GM12878 (cell line): ENCODE measurements around the gene UBE3D. TPM values are rescaled to one million over a fixed set of nuclear protein-coding genes. Genes with fewer than 3 reads are reported as not detected.

ENCODE experiments used
- JUND ChIP-seq: IDR thresholded peaks from 2 replicates; pipeline ENCODE4 v1.6.1; 2012; ENCODE audit warnings: low read depth, mild to moderate bottlenecking, low read length, improper control_type of control experiment, moderate library complexity
- KAT2A ChIP-seq: conservative IDR thresholded peaks from 2 replicates; pipeline ENCODE4 v1.6.1; 2011; ENCODE audit warnings: low read depth, low read length; ENCODE audit not compliant: control insufficient read depth
- MEF2B ChIP-seq: fragments of 450-650 bp; IDR thresholded peaks from 2 replicates; pipeline ENCODE4 v1.6.1; 2018; ENCODE audit warnings: mild to moderate bottlenecking, moderate library complexity; ENCODE audit not compliant: partially characterized antibody, poor library complexity, severe bottlenecking
- SMARCA5 ChIP-seq: fragments of 450-650 bp; IDR thresholded peaks from 2 replicates; pipeline ENCODE4 v1.6.1; 2017; ENCODE audit warnings: mild to moderate bottlenecking
- TCF12 ChIP-seq: IDR thresholded peaks from 2 replicates; pipeline ENCODE4 v1.6.1; 2011; ENCODE audit warnings: low read depth, mild to moderate bottlenecking, low read length
- polyA plus RNA-seq, 11 experiments: library from polyadenylated mRNA; depleted of rRNA in 4 of 11; unstranded in 6 of 11; stranded (reverse) in 5 of 11; fragments of >200 nt; fragmentation: Nextera tagmentation in 4 of 11; fragmentation: Illumina TruSeq in 1 of 11; extraction: Ambion mirVana in 4 of 11; extraction: Trizol in 1 of 11; gene quantifications; 1 replicate in 1 of 11; 2 replicates in 10 of 11; pipeline versions ENCODE4 v1.2.1 to v1.2.3, GENCODE V29; 2011 to 2016; ENCODE audit warnings: inconsistent platforms in 2 of 11, missing spikeins in 2 of 11, low read depth in 1 of 11
- total RNA-seq, 4 experiments: library from RNA; depleted of rRNA in 3 of 4; stranded (reverse); fragments of >200 nt in 3 of 4; fragmentation: Illumina TruSeq in 1 of 4; extraction: Trizol in 1 of 4; gene quantifications; 2 replicates each; pipeline versions ENCODE4 v1.2.1 to v1.2.3, GENCODE V29; 2013 to 2021
- TF ChIP-seq, protein P1 (sequence below): fragments of 450-650 bp; IDR thresholded peaks from 2 replicates; pipeline ENCODE4 v1.6.1; 2017; ENCODE audit warnings: mild to moderate bottlenecking, moderate library complexity
- TF ChIP-seq, protein P2 (sequence below): fragments of 450-650 bp; IDR thresholded peaks from 2 replicates; pipeline ENCODE4 v1.6.1; 2018; ENCODE audit warnings: borderline replicate concordance, mild to moderate bottlenecking; ENCODE audit not compliant: partially characterized antibody

The UBE3D gene
- total and polyA plus RNA-seq, 10 of the 15 experiments (the other 5 are each of a cell fraction or from before 2014, with no cell fraction given), result 4.3 to 9.0 (median 7.5) TPM

DNA sequence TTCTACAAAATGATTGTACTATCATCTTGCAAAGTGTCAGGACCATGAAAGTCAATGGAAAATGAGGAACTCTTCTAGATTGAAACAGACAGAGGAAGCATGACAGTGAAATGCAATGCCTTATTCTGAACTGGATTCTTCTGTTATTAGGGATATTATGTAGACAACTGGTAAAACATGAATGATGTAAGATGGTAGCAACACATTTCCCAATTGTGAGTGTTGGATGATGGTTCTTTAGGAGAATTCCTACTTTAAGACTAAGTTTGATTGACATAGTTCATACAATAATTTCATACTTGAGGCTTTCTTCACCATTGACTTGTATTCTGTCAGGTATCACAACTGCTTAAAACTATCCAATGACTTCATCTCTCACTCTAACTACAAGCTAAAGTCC is 4.5 kb downstream of the UBE3D start (continued):
- TF ChIP-seq, protein P1, sequence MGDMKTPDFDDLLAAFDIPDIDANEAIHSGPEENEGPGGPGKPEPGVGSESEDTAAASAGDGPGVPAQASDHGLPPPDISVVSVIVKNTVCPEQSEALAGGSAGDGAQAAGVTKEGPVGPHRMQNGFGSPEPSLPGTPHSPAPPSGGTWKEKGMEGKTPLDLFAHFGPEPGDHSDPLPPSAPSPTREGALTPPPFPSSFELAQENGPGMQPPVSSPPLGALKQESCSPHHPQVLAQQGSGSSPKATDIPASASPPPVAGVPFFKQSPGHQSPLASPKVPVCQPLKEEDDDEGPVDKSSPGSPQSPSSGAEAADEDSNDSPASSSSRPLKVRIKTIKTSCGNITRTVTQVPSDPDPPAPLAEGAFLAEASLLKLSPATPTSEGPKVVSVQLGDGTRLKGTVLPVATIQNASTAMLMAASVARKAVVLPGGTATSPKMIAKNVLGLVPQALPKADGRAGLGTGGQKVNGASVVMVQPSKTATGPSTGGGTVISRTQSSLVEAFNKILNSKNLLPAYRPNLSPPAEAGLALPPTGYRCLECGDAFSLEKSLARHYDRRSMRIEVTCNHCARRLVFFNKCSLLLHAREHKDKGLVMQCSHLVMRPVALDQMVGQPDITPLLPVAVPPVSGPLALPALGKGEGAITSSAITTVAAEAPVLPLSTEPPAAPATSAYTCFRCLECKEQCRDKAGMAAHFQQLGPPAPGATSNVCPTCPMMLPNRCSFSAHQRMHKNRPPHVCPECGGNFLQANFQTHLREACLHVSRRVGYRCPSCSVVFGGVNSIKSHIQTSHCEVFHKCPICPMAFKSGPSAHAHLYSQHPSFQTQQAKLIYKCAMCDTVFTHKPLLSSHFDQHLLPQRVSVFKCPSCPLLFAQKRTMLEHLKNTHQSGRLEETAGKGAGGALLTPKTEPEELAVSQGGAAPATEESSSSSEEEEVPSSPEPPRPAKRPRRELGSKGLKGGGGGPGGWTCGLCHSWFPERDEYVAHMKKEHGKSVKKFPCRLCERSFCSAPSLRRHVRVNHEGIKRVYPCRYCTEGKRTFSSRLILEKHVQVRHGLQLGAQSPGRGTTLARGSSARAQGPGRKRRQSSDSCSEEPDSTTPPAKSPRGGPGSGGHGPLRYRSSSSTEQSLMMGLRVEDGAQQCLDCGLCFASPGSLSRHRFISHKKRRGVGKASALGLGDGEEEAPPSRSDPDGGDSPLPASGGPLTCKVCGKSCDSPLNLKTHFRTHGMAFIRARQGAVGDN, result no peak
- no peak for TF ChIP-seq SMARCA5
- TF ChIP-seq, protein P2, sequence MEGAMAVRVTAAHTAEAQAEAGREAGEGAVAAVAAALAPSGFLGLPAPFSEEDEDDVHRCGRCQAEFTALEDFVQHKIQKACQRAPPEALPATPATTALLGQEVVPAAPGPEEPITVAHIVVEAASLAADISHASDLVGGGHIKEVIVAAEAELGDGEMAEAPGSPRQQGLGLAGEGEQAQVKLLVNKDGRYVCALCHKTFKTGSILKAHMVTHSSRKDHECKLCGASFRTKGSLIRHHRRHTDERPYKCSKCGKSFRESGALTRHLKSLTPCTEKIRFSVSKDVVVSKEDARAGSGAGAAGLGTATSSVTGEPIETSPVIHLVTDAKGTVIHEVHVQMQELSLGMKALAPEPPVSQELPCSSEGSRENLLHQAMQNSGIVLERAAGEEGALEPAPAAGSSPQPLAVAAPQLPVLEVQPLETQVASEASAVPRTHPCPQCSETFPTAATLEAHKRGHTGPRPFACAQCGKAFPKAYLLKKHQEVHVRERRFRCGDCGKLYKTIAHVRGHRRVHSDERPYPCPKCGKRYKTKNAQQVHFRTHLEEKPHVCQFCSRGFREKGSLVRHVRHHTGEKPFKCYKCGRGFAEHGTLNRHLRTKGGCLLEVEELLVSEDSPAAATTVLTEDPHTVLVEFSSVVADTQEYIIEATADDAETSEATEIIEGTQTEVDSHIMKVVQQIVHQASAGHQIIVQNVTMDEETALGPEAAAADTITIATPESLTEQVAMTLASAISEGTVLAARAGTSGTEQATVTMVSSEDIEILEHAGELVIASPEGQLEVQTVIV, result no peak
- TF ChIP-seq JUND, result no peak
- TF ChIP-seq MEF2B, result no peak
- TF ChIP-seq KAT2A, result no peak
- TF ChIP-seq TCF12, result no peak
